ENCODE results near the gene PRM2.

Gene PRM2

GRCh38 chr16:11240636-11241473 is 35.4 kb downstream of the PRM2 start:
- H3K4me3 ChIP-seq (replicated peaks; ENCODE audit: insufficient read depth, low read length): no peak overlapping the region
- DNase-seq (ENCODE audit: low read depth in 1 of 2, low spot score in 1 of 2): no peak
- H3K27ac ChIP-seq (replicated peaks): no peak overlapping the region
- H3K27me3 ChIP-seq (ENCODE audit: insufficient read depth, poor library complexity, severe bottlenecking): no peaks in the 10 kb centered on the region
- TF ChIP-seq, protein P1, sequence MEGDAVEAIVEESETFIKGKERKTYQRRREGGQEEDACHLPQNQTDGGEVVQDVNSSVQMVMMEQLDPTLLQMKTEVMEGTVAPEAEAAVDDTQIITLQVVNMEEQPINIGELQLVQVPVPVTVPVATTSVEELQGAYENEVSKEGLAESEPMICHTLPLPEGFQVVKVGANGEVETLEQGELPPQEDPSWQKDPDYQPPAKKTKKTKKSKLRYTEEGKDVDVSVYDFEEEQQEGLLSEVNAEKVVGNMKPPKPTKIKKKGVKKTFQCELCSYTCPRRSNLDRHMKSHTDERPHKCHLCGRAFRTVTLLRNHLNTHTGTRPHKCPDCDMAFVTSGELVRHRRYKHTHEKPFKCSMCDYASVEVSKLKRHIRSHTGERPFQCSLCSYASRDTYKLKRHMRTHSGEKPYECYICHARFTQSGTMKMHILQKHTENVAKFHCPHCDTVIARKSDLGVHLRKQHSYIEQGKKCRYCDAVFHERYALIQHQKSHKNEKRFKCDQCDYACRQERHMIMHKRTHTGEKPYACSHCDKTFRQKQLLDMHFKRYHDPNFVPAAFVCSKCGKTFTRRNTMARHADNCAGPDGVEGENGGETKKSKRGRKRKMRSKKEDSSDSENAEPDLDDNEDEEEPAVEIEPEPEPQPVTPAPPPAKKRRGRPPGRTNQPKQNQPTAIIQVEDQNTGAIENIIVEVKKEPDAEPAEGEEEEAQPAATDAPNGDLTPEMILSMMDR (IDR thresholded peaks at IDR 0.05; ENCODE audit: insufficient read depth, low read length): no peak
- TF ChIP-seq POLR2AphosphoS5 (IDR thresholded peaks at IDR 0.05; ENCODE audit: low read depth): no peak
- TF ChIP-seq REST (IDR thresholded peaks at IDR 0.05; ENCODE audit: insufficient replicate concordance, low read depth): no peak
- TF ChIP-seq SPI1 (IDR thresholded peaks at IDR 0.05; ENCODE audit: borderline replicate concordance, low read depth): no peak; the same call in 1 of the 2 replicates
- TF ChIP-seq GABPA (IDR thresholded peaks at IDR 0.05; ENCODE audit: low read depth): no peak

- Histone ChIP-seq H3K27ac (replicated peaks) (no peak overlapping the region), H3K4me3 (replicated peaks; ENCODE audit: insufficient read depth, low read length) (no peak overlapping the region), H3K27me3 (ENCODE audit: insufficient read depth, poor library complexity, severe bottlenecking) (no peaks in the 10 kb centered on the region)
- no peak for TF ChIP-seq REST (IDR thresholded peaks at IDR 0.05; ENCODE audit: insufficient replicate concordance, low read depth)
- TF ChIP-seq GABPA (IDR thresholded peaks at IDR 0.05; ENCODE audit: low read depth): no peak
- TF ChIP-seq, protein P1 (IDR thresholded peaks at IDR 0.05; ENCODE audit: insufficient read depth, low read length): no peak
- TF ChIP-seq SPI1 (IDR thresholded peaks at IDR 0.05; ENCODE audit: borderline replicate concordance, low read depth): no peak
- TF ChIP-seq POLR2AphosphoS5 (IDR thresholded peaks at IDR 0.05; ENCODE audit: low read depth): no peak
- no peak for DNase-seq (ENCODE audit: low read depth in 1 of 2, low spot score in 1 of 2)
These were observed 36.3 kb downstream of the PRM2 start for GRCh38 chr16:11239644-11240632.

- no peak overlapping the region for H3K4me3 ChIP-seq (replicated peaks; ENCODE audit: insufficient read depth, low read length)
- no peak overlapping the region for H3K27ac ChIP-seq (replicated peaks)
- no peak for DNase-seq (ENCODE audit: low read depth in 1 of 2, low spot score in 1 of 2)
- no peaks in the 10 kb centered on the region for H3K27me3 ChIP-seq (ENCODE audit: insufficient read depth, poor library complexity, severe bottlenecking)
- TF ChIP-seq POLR2AphosphoS5 (IDR thresholded peaks at IDR 0.05; ENCODE audit: low read depth) (no peak), SPI1 (IDR thresholded peaks at IDR 0.05; ENCODE audit: borderline replicate concordance, low read depth) (no peak), GABPA (IDR thresholded peaks at IDR 0.05; ENCODE audit: low read depth) (no peak), REST (IDR thresholded peaks at IDR 0.05; ENCODE audit: insufficient replicate concordance, low read depth) (no peak)
- TF ChIP-seq, protein P1 (IDR thresholded peaks at IDR 0.05; ENCODE audit: insufficient read depth, low read length): no peak
These were observed 37.7 kb downstream of the PRM2 start for GRCh38 chr16:11238272-11239202.

All from HL-60 (cell line).